Parathyroid adenoma (tissue), 2 donors: ENCODE results near the gene C12orf76.

ENCODE experiments used
- H2AFZ ChIP-seq: fragments of 300-600 bp; sonication (generic); one replicate; pipeline ENCODE4 v1.7.0; 2017; ENCODE audit warnings: antibody characterized with exemption, mild to moderate bottlenecking
- H3K27ac ChIP-seq: fragments of 300-600 bp; sonication (generic); one replicate; pipeline ENCODE4 v1.7.0; 2017
- H3K27me3 ChIP-seq: fragments of 300-600 bp; sonication (generic); one replicate; pipeline ENCODE4 v1.7.0; 2017; ENCODE audit warnings: low read length; ENCODE audit not compliant: control insufficient read depth, insufficient read depth
- H3K36me3 ChIP-seq: fragments of 300-600 bp; sonication (generic); one replicate; pipeline ENCODE4 v1.7.0; 2017; ENCODE audit warnings: low read length; ENCODE audit not compliant: control insufficient read depth, insufficient read depth
- H3K4me1 ChIP-seq: fragments of 300-600 bp; sonication (generic); one replicate; pipeline ENCODE4 v1.7.0; 2017; ENCODE audit warnings: control low read depth
- H3K4me2 ChIP-seq: fragments of 300-600 bp; sonication (generic); one replicate; pipeline ENCODE4 v1.7.0; 2017; ENCODE audit warnings: low read length
- H3K4me3 ChIP-seq: fragments of 300-600 bp; sonication (generic); one replicate; pipeline ENCODE4 v1.7.0; 2017; ENCODE audit warnings: low read depth, low read length
- H3K79me2 ChIP-seq: fragments of 300-600 bp; sonication (generic); one replicate; pipeline ENCODE4 v1.7.0; 2017; ENCODE audit warnings: control low read depth
- H3K9ac ChIP-seq: fragments of 300-600 bp; sonication (generic); one replicate; pipeline ENCODE4 v1.7.0; 2017; ENCODE audit warnings: mild to moderate bottlenecking
- H3K9me3 ChIP-seq: fragments of 300-600 bp; sonication (generic); one replicate; pipeline ENCODE4 v1.7.0; 2017; ENCODE audit warnings: low read length; ENCODE audit not compliant: control insufficient read depth
- CTCF ChIP-seq: fragments of 300-600 bp; sonication (generic); IDR thresholded peaks from one replicate; pipeline ENCODE4 v1.7.0; 2017; ENCODE audit warnings: antibody characterized with exemption, mild to moderate bottlenecking
- donor health status: primary hyperparathyroidism.

Gene C12orf76

GRCh38 chr12:110048242-110049027, at the start of gene C12orf76:
TSS of gene C12orf76 (minus strand) at chr12:110048522. CDS start at chr12:110048495, 27 bp downstream.
- Histone ChIP-seq H3K4me1 (peaks cover 11% of the 10 kb centered on the region), H2AFZ (peak within 1 kb of the TSS; percentile 92), H3K4me2 (peak within 1 kb of the TSS; percentile 83), H3K4me3 (peak within 1 kb of the TSS; percentile 69), H3K9me3 (no peaks in the 10 kb centered on the region), H3K36me3 (no peaks in the 10 kb centered on the region), H3K9ac (peak within 1 kb of the TSS; percentile 78), H3K27me3 (no peaks in the 10 kb centered on the region), H3K27ac (peak within 1 kb of the TSS; percentile 73), H3K79me2 (peaks cover 12% of the 10 kb centered on the region)
- TF ChIP-seq CTCF, result no peak

- Histone ChIP-seq H2AFZ (no peak overlapping the region), H3K36me3 (no peaks in the 10 kb centered on the region), H3K79me2 (no peaks in the 10 kb centered on the region), H3K4me2 (no peak overlapping the region), H3K9ac (no peak overlapping the region), H3K4me1 (no peaks in the 10 kb centered on the region), H3K27me3 (no peaks in the 10 kb centered on the region), H3K27ac (no peak overlapping the region), H3K9me3 (no peaks in the 10 kb centered on the region), H3K4me3 (no peak overlapping the region)
- TF ChIP-seq CTCF, result no peak
These were observed 45.4 kb upstream of the C12orf76 start for GRCh38 chr12:110093631-110094311.

- H2AFZ ChIP-seq, result no peak overlapping the region
- H3K4me2 ChIP-seq, result no peak overlapping the region
- no peaks in the 10 kb centered on the region for H3K4me1 ChIP-seq
- no peak for TF ChIP-seq CTCF
- no peak overlapping the region for H3K27ac ChIP-seq
- H3K79me2 ChIP-seq, result no peaks in the 10 kb centered on the region
- H3K36me3 ChIP-seq, result no peaks in the 10 kb centered on the region
- H3K9me3 ChIP-seq, result no peaks in the 10 kb centered on the region
- H3K27me3 ChIP-seq, result no peaks in the 10 kb centered on the region
- H3K9ac ChIP-seq, result no peak overlapping the region
- H3K4me3 ChIP-seq, result no peak overlapping the region
These were observed 42.9 kb upstream of the C12orf76 start for GRCh38 chr12:110091136-110091711.

- no peak overlapping the region for H3K9ac ChIP-seq
These were observed 42.2 kb upstream of the C12orf76 start for GRCh38 chr12:110090266-110091135.

More at GRCh38 chr12:110090266-110091135, 42.2 kb upstream of the C12orf76 start:
- Histone ChIP-seq H3K4me3 (no peak overlapping the region), H3K27me3 (no peaks in the 10 kb centered on the region), H3K79me2 (no peaks in the 10 kb centered on the region), H3K4me2 (no peak overlapping the region), H3K9me3 (no peaks in the 10 kb centered on the region), H3K36me3 (no peaks in the 10 kb centered on the region), H2AFZ (no peak overlapping the region), H3K4me1 (no peaks in the 10 kb centered on the region), H3K27ac (no peak overlapping the region)
- no peak for TF ChIP-seq CTCF
